Common myeloid progenitor, CD34-positive (primary cell): ENCODE results near the gene HSPA2. TPM values are rescaled to one million over a fixed set of nuclear protein-coding genes. Genes with fewer than 3 reads are reported as not detected.

Experiments used
- CTCF ChIA-PET: fragments of 350-600 bp; sonication (Branson Sonifier 250); formaldehyde crosslinking; loops from one replicate; lab custom pipeline; 2021; ENCODE audit warnings: antibody characterized with exemption; lab: Charles Lee
- POLR2A ChIA-PET: fragments of 350-600 bp; sonication (Branson Sonifier 250); formaldehyde crosslinking; loops from one replicate; lab custom pipeline; 2021; ENCODE audit warnings: antibody characterized with exemption; lab: Charles Lee
- DNase-seq, 3 donors: peaks; one replicate each; pipeline versions ENCODE4 v3.0.0 to v3.0.0-alpha.2; 2013
- H3K27ac ChIP-seq, 2 experiments: 1 replicate in 1 of 2; 2 replicates in 1 of 2; pipeline ENCODE4 v1.7.0; 2013; ENCODE audit warnings: inconsistent platforms in 2 of 2, low read length in 2 of 2, mild to moderate bottlenecking in 2 of 2, low read depth in 1 of 2, moderate library complexity in 1 of 2; ENCODE audit not compliant: severe bottlenecking in 2 of 2, insufficient read depth in 1 of 2, poor library complexity in 1 of 2
- H3K27me3 ChIP-seq, 5 experiments: replicated peaks in 2 of 5; 1 replicate in 3 of 5; 2 replicates in 2 of 5; pipeline versions ENCODE4 v1.6.1 to v1.7.0; 2013; ENCODE audit warnings: low read length in 4 of 5, mild to moderate bottlenecking in 2 of 5, moderate library complexity in 2 of 5, inconsistent platforms in 1 of 5; ENCODE audit not compliant: insufficient read depth in 5 of 5, control insufficient read depth in 4 of 5
- H3K36me3 ChIP-seq, 4 experiments: 1 replicate in 2 of 4; 2 replicates in 2 of 4; pipeline versions ENCODE4 v1.6.1 to v1.7.0; 2013; ENCODE audit warnings: low read length in 3 of 4, control low read depth in 1 of 4, mild to moderate bottlenecking in 1 of 4; ENCODE audit not compliant: control insufficient read depth in 4 of 4, insufficient read depth in 4 of 4
- H3K4me1 ChIP-seq, 4 experiments: 1 replicate in 3 of 4; 2 replicates in 1 of 4; pipeline versions ENCODE4 v1.6.1 to v1.7.1; 2013; ENCODE audit warnings: low read length in 3 of 4, mild to moderate bottlenecking in 3 of 4, control low read depth in 1 of 4, inconsistent platforms in 1 of 4, moderate library complexity in 1 of 4; ENCODE audit not compliant: control insufficient read depth in 4 of 4, insufficient read depth in 4 of 4; ENCODE audit errors: control extremely low read depth in 1 of 4
- H3K4me3 ChIP-seq, 7 experiments: 1 replicate in 4 of 7; 2 replicates in 3 of 7; pipeline versions ENCODE4 v1.5.1 to v1.7.0; 2013; ENCODE audit warnings: mild to moderate bottlenecking in 7 of 7, low read length in 6 of 7, moderate library complexity in 6 of 7, inconsistent platforms in 2 of 7, low read depth in 2 of 7, control low read depth in 1 of 7; ENCODE audit not compliant: insufficient read depth in 4 of 7, control insufficient read depth in 1 of 7; ENCODE audit errors: extremely low read depth in 1 of 7
- H3K9me3 ChIP-seq, 5 experiments: 1 replicate in 4 of 5; 2 replicates in 1 of 5; pipeline versions ENCODE4 v1.6.1 to v1.7.1; 2013; ENCODE audit warnings: low read length in 4 of 5, mild to moderate bottlenecking in 2 of 5, inconsistent platforms in 1 of 5, low read depth in 1 of 5, moderate library complexity in 1 of 5; ENCODE audit not compliant: control insufficient read depth in 4 of 5, insufficient read depth in 2 of 5; ENCODE audit errors: control extremely low read depth in 1 of 5
- WGBS: methylation state at CpG from one replicate; pipeline ENCODE4 v1.1.5; 2013; ENCODE audit not compliant: insufficient coverage; 5-methylcytosine and 5-hydroxymethylcytosine counted together
- polyA plus RNA-seq: library from polyadenylated mRNA; unstranded; fragments of 120-200 nt; gene quantifications from one replicate; pipeline ENCODE4 v1.2.1, GENCODE V29; 2013

HSPA2 gene
- polyA plus RNA-seq: 0.67 TPM

DNA sequence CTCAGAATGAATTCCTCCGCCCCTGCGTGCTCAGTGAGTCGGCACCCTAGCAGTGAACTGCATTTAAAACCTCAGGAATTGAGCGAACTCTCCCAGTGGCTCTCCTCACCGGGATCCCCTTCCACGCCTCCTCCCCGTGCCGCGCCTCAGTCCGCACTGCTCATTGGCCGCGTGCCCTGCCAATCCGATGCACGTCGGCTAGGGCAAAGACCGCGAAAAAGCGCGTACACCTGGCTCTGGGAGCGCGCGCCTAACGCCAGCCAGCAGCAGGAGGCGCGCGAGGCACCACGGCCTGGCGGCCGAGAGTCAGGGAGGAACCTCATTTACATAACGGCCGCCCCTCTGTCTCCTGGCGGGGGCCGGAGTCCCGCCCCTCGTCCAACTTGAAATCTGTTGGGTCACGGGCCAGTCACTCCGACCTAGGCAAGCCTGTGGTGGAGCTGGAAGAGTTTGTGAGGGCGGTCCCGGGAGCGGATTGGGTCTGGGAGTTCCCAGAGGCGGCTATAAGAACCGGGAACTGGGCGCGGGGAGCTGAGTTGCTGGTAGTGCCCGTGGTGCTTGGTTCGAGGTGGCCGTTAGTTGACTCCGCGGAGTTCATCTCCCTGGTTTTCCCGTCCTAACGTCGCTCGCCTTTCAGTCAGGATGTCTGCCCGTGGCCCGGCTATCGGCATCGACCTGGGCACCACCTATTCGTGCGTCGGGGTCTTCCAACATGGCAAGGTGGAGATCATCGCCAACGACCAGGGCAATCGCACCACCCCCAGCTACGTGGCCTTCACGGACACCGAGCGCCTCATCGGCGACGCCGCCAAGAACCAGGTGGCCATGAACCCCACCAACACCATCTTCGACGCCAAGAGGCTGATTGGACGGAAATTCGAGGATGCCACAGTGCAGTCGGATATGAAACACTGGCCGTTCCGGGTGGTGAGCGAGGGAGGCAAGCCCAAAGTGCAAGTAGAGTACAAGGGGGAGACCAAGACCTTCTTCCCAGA lies at the start of gene HSPA2:
Gene HSPA2 (plus strand): TSS at position 534 of the 995 bp plus-strand sequence. CDS start 109 bp downstream, at position 643.
- CTCF ChIA-PET: interaction anchor here (0.8 to 1.6 kb wide), 7 partner anchors 8 to 96 kb away, joined by 3 to 5 read pairs (median 3); no protein-coding TSS in a partner anchor
- WGBS: 9% methylated on average over 77 of the region's 79 CpGs
- peaks cover 9 to 60% (median 34%) of the 10 kb centered on the region in 5 experiments for H3K27me3 ChIP-seq
- H3K36me3 ChIP-seq: no peaks in the 10 kb centered on the region
- POLR2A ChIA-PET: interaction anchor here (0.9 kb wide), 2 partner anchors 10 to 118 kb away, joined by 3 read pairs; partner anchors contain the start of gene PPP1R36
- peak within 1 kb of the TSS in 1 of 2 experiments; percentile 31 for H3K27ac ChIP-seq
- DNase-seq: peak; percentile 98 to 99 (median 99)
- H3K9me3 ChIP-seq: peaks cover 0 to 19% (median 18%) of the 10 kb centered on the region in 5 experiments
- H3K4me3 ChIP-seq: peak within 1 kb of the TSS; percentile 64 to 88 (median 74)
- peaks cover 0 to 21% (median 21%) of the 10 kb centered on the region in 4 experiments for H3K4me1 ChIP-seq

GRCh38 chr14:64491637-64492036 lies 48.9 kb upstream of the HSPA2 start:
- POLR2A ChIA-PET: no interaction called here
- H3K9me3 ChIP-seq: no peaks in the 10 kb centered on the region
- no peak overlapping the region for H3K27ac ChIP-seq
- DNase-seq: no peak
- H3K27me3 ChIP-seq: no peaks in the 10 kb centered on the region
- CTCF ChIA-PET: interaction anchor here (1.5 to 3.6 kb wide), 4 partner anchors 10 to 68 kb away, joined by 3 to 14 read pairs (median 5); no protein-coding TSS in a partner anchor
- H3K4me1 ChIP-seq: no peaks in the 10 kb centered on the region
- WGBS: 100% methylated on average over 1 of the region's 2 CpGs
- H3K36me3 ChIP-seq: peaks cover 8 to 35% (median 27%) of the 10 kb centered on the region in 4 experiments
- no peak overlapping the region for H3K4me3 ChIP-seq

GRCh38 chr14:64493455-64493854 lies 47.1 kb upstream of the HSPA2 start:
- Histone ChIP-seq H3K4me3 (no peak overlapping the region), H3K27ac (no peak overlapping the region), H3K36me3 (peaks cover 4 to 19% (median 16%) of the 10 kb centered on the region in 4 experiments), H3K4me1 (no peaks in the 10 kb centered on the region), H3K27me3 (no peaks in the 10 kb centered on the region), H3K9me3 (no peaks in the 10 kb centered on the region)
- DNase-seq: no peak
- WGBS: no CpG with 5 or more reads among the region's 3 CpGs
- ChIA-PET CTCF (interaction anchor here (1.0 to 1.1 kb wide), 3 partner anchors 8 to 17 kb away, joined by 3 to 6 read pairs (median 5); no protein-coding TSS in a partner anchor), POLR2A (interaction anchor here (0.6 to 0.9 kb wide), 2 partner anchors 10 to 45 kb away, joined by 4 to 5 read pairs; no protein-coding TSS in a partner anchor)

- no peak overlapping the region for H3K27ac ChIP-seq
- no peak for DNase-seq
- no peaks in the 10 kb centered on the region for H3K9me3 ChIP-seq
- H3K36me3 ChIP-seq: peaks cover 4 to 17% (median 9%) of the 10 kb centered on the region in 4 experiments
- ChIA-PET CTCF (interaction anchor here (0.8 to 3.2 kb wide), 8 partner anchors 10 to 212 kb away, joined by 3 to 14 read pairs (median 4); no protein-coding TSS in a partner anchor), POLR2A (interaction anchor here (0.9 kb wide), 1 partner anchor 10 kb away, joined by 4 read pairs; no protein-coding TSS in a partner anchor)
- no peaks in the 10 kb centered on the region for H3K27me3 ChIP-seq
- H3K4me3 ChIP-seq: no peak overlapping the region
- H3K4me1 ChIP-seq: peaks cover 0 to 6% (median 3%) of the 10 kb centered on the region in 4 experiments
Observed at GRCh38 chr14:64495252-64495651, 45.3 kb upstream of the HSPA2 start.

GRCh38 chr14:64496764-64497163 lies 43.8 kb upstream of the HSPA2 start:
- H3K36me3 ChIP-seq: peaks cover 3 to 16% (median 6%) of the 10 kb centered on the region in 4 experiments
- no peak overlapping the region for H3K4me3 ChIP-seq
- H3K9me3 ChIP-seq: no peaks in the 10 kb centered on the region
- ChIA-PET CTCF (interaction anchor here (1.1 to 3.2 kb wide), 7 partner anchors 10 to 67 kb away, joined by 4 to 14 read pairs (median 6); no protein-coding TSS in a partner anchor), POLR2A (no interaction called here)
- H3K4me1 ChIP-seq: peaks cover 7 to 19% (median 13%) of the 10 kb centered on the region in 4 experiments
- H3K27me3 ChIP-seq: no peaks in the 10 kb centered on the region
- DNase-seq: no peak
- no peak overlapping the region for H3K27ac ChIP-seq

DNA sequence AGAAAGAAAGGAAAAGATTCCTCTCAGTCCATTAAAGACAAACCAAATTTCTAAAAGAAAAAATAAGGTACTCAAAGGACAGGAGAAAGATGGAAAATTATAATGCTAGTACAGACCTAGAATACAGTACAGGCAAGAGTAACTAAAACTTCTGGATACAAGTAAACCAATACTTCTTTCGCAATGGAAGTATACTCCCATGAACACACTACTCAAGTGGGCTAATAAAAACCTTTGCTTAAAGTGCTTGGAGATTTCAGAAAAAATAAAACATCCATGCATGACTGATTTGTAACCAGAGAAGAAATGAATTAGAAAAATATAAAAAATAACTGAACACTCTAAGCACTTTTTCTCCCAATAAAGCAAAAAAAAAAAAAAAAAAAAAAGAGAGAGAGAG lies 40.5 kb upstream of the HSPA2 start:
- H3K36me3 ChIP-seq: peaks cover under 1 to 7% (median 5%) of the 10 kb centered on the region in 4 experiments
- ChIA-PET CTCF (interaction anchor here (1.4 to 2.5 kb wide), 2 partner anchors 22 to 137 kb away, joined by 5 to 9 read pairs; no protein-coding TSS in a partner anchor), POLR2A (no interaction called here)
- H3K9me3 ChIP-seq: no peaks in the 10 kb centered on the region
- H3K4me3 ChIP-seq: no peak overlapping the region
- no peak overlapping the region for H3K27ac ChIP-seq
- no peaks in the 10 kb centered on the region for H3K27me3 ChIP-seq
- no peak for DNase-seq
- H3K4me1 ChIP-seq: peaks cover 16 to 35% (median 28%) of the 10 kb centered on the region in 4 experiments
- WGBS: no CpG with 5 or more reads among the region's 1 CpG
